Measurements from ENCODE around the gene C11orf91.
"Not testable (repeated sequence)": the region's sequence is repeated elsewhere in the genome, so short reads cannot be mapped to it uniquely, and the experiment has no call there.

Gene C11orf91

GRCh38 chr11:33684003-33684706 is 16.5 kb downstream of the C11orf91 start:
- H3K4me3 ChIP-seq = no peak overlapping the region
- no peak overlapping the region for H3K27ac ChIP-seq

GRCh38 chr11:33682446-33682845 is 18.2 kb downstream of the C11orf91 start:
- peak overlapping the region in 5 of 21 experiments; percentile 6 to 58 (median 16) for H3K27ac ChIP-seq
- H3K4me3 ChIP-seq = no peak overlapping the region

GRCh38 chr11:33682019-33682418 is 18.6 kb downstream of the C11orf91 start:
- Histone ChIP-seq H3K4me3 (no peak overlapping the region), H3K27ac (peak overlapping the region in 2 of 21 experiments; percentile 21 to 24)

- not testable (repeated sequence) for H3K27ac ChIP-seq, H3K4me3 ChIP-seq
Measured at GRCh38 chr11:33678616-33679015, 22.0 kb downstream of the C11orf91 start.

- Histone ChIP-seq H3K4me3 (no peak overlapping the region), H3K27ac (peak overlapping the region in 2 of 21 experiments; percentile 26 to 31)
Measured at GRCh38 chr11:33674035-33674814, 26.4 kb downstream of the C11orf91 start.

- Histone ChIP-seq H3K4me3 (no peak overlapping the region), H3K27ac (no peak overlapping the region)
Measured at GRCh38 chr11:33672273-33672672, 28.4 kb downstream of the C11orf91 start.

- H3K27ac ChIP-seq = no peak overlapping the region
- H3K4me3 ChIP-seq = no peak overlapping the region
Measured at GRCh38 chr11:33670250-33671011, 30.2 kb downstream of the C11orf91 start.

- H3K27ac ChIP-seq = no peak overlapping the region
- H3K4me3 ChIP-seq = no peak overlapping the region
Measured at GRCh38 chr11:33669598-33670249, 30.9 kb downstream of the C11orf91 start.

GRCh38 chr11:33668951-33669596 is 31.6 kb downstream of the C11orf91 start:
- H3K4me3 ChIP-seq = no peak overlapping the region
- no peak overlapping the region for H3K27ac ChIP-seq

GRCh38 chr11:33668468-33668825 is 32.2 kb downstream of the C11orf91 start:
- H3K27ac ChIP-seq = no peak overlapping the region
- no peak overlapping the region for H3K4me3 ChIP-seq

- H3K27ac ChIP-seq = no peak overlapping the region
- no peak overlapping the region for H3K4me3 ChIP-seq
Measured at GRCh38 chr11:33667819-33668467, 32.7 kb downstream of the C11orf91 start.

- no peak overlapping the region for H3K4me3 ChIP-seq
- peak overlapping the region in 1 of 21 experiments; percentile 34 for H3K27ac ChIP-seq
Measured at GRCh38 chr11:33665350-33666106, 35.1 kb downstream of the C11orf91 start.

- no peak overlapping the region for H3K4me3 ChIP-seq
Measured at GRCh38 chr11:33664827-33665226, 35.8 kb downstream of the C11orf91 start.

GRCh38 chr11:33664166-33664565 is 36.5 kb downstream of the C11orf91 start:
- Histone ChIP-seq H3K27ac (no peak overlapping the region), H3K4me3 (no peak overlapping the region)

More at GRCh38 chr11:33664827-33665226, 35.8 kb downstream of the C11orf91 start:
- peak overlapping the region in 1 of 21 experiments; percentile 34 for H3K27ac ChIP-seq

GRCh38 chr11:33663121-33663520 is 37.5 kb downstream of the C11orf91 start:
- H3K27ac ChIP-seq = no peak overlapping the region
- no peak overlapping the region for H3K4me3 ChIP-seq

GRCh38 chr11:33661526-33661925 is 39.1 kb downstream of the C11orf91 start:
- not testable (repeated sequence) for H3K4me3 ChIP-seq

GRCh38 chr11:33660962-33661361 is 39.7 kb downstream of the C11orf91 start:
- Histone ChIP-seq H3K27ac (no peak overlapping the region), H3K4me3 (no peak overlapping the region)

More at GRCh38 chr11:33661526-33661925, 39.1 kb downstream of the C11orf91 start:
- H3K27ac ChIP-seq = not testable (repeated sequence)
